Caco-2 (cell line): ENCODE data around the gene PTK7. TPM values are rescaled to one million over a fixed set of nuclear protein-coding genes. Genes with fewer than 3 reads are reported as not detected.

Experiments used
- BruUV-seq: library from RNA; stranded (reverse); fragments of 400-500 nt; replicated peaks from 2 replicates; lab custom pipeline; 2021; lab: Mats Ljungman, UMichigan
- CTCF ChIA-PET: fragments of 300-600 bp; sonication (Branson Sonifier 250); formaldehyde crosslinking; loops from one replicate; lab custom pipeline; 2022; ENCODE audit warnings: antibody characterized with exemption; lab: Charles Lee
- POLR2A ChIA-PET: fragments of 300-600 bp; sonication (Branson Sonifier 250); formaldehyde crosslinking; loops from one replicate; lab custom pipeline; 2022; ENCODE audit warnings: antibody characterized with exemption; lab: Charles Lee
- DNase-seq, 2 experiments: peaks; one replicate each; pipeline versions ENCODE4 v3.0.0 to v3.0.0-alpha.2; 2020 to 2022
- H3K27me3 ChIP-seq: replicated peaks from 2 replicates; pipeline ENCODE4 v1.6.0; 2011; ENCODE audit warnings: low read length; ENCODE audit not compliant: control insufficient read depth, insufficient read depth
- H3K36me3 ChIP-seq: 2 replicates; pipeline ENCODE4 v1.5.1; 2011; ENCODE audit warnings: low read length; ENCODE audit not compliant: control insufficient read depth, insufficient read depth
- H3K4me1 ChIP-seq: fragments of 250-450 bp; sonication (Bioruptor Pico); 2 replicates; pipeline ENCODE4 v1.5.1; 2020; ENCODE audit warnings: mild to moderate bottlenecking
- H3K4me3 ChIP-seq: 2 replicates; pipeline ENCODE4 v1.5.1; 2011; ENCODE audit warnings: low read depth, mild to moderate bottlenecking, control low read depth, low read length
- H3K9me3 ChIP-seq: fragments of 250-450 bp; sonication (Bioruptor Pico); 2 replicates; pipeline ENCODE4 v1.5.1; 2020; ENCODE audit warnings: mild to moderate bottlenecking, moderate library complexity
- H3K27ac Mint-ChIP-seq: one replicate; pipeline ENCODE4 v1.8.0; 2022; ENCODE audit warnings: mixed read lengths; ENCODE audit not compliant: unreplicated experiment
- H3K27me3 Mint-ChIP-seq: one replicate; pipeline ENCODE4 v1.8.0; 2022; ENCODE audit warnings: mixed read lengths; ENCODE audit not compliant: insufficient read depth, unreplicated experiment
- H3K36me3 Mint-ChIP-seq: one replicate; pipeline ENCODE4 v1.8.0; 2022; ENCODE audit warnings: mild to moderate bottlenecking, mixed read lengths; ENCODE audit not compliant: insufficient read depth, unreplicated experiment
- H3K4me1 Mint-ChIP-seq: one replicate; pipeline ENCODE4 v1.8.0; 2022; ENCODE audit warnings: low read depth, mixed read lengths; ENCODE audit not compliant: unreplicated experiment
- H3K4me3 Mint-ChIP-seq: one replicate; pipeline ENCODE4 v1.8.0; 2022; ENCODE audit warnings: mild to moderate bottlenecking, moderate library complexity, mixed read lengths; ENCODE audit not compliant: unreplicated experiment
- H3K9me3 Mint-ChIP-seq: one replicate; pipeline ENCODE4 v1.8.0; 2022; ENCODE audit warnings: mixed read lengths; ENCODE audit not compliant: unreplicated experiment
- intact Hi-C: fragments of 100-400 bp; cut with micrococcal nuclease; formaldehyde crosslinking; loops from one replicate; pipeline ENCODE4 v1.10.0; 2022; ENCODE audit not compliant: unreplicated experiment
- total RNA-seq: library from RNA; stranded (reverse); gene quantifications from 2 replicates; pipeline ENCODE4 v1.2.3, GENCODE V29; 2022
- TF ChIP-seq, protein P1 (sequence below), 2 experiments: fragments of 200-600 bp in 1 of 2; IDR thresholded peaks; 1 replicate in 1 of 2; 2 replicates in 1 of 2; pipeline versions ENCODE4 v1.5.1 to v1.8.0; 2011 to 2022; ENCODE audit warnings: antibody characterized with exemption in 1 of 2, control low read depth in 1 of 2, inconsistent platforms in 1 of 2, low read depth in 1 of 2, low read length in 1 of 2, mild to moderate bottlenecking in 1 of 2, moderate library complexity in 1 of 2; ENCODE audit not compliant: insufficient read depth in 1 of 2, severe bottlenecking in 1 of 2, unreplicated experiment in 1 of 2

The PTK7 gene
- total RNA-seq, 1 experiment from 2014 or later, result 180 TPM

DNA sequence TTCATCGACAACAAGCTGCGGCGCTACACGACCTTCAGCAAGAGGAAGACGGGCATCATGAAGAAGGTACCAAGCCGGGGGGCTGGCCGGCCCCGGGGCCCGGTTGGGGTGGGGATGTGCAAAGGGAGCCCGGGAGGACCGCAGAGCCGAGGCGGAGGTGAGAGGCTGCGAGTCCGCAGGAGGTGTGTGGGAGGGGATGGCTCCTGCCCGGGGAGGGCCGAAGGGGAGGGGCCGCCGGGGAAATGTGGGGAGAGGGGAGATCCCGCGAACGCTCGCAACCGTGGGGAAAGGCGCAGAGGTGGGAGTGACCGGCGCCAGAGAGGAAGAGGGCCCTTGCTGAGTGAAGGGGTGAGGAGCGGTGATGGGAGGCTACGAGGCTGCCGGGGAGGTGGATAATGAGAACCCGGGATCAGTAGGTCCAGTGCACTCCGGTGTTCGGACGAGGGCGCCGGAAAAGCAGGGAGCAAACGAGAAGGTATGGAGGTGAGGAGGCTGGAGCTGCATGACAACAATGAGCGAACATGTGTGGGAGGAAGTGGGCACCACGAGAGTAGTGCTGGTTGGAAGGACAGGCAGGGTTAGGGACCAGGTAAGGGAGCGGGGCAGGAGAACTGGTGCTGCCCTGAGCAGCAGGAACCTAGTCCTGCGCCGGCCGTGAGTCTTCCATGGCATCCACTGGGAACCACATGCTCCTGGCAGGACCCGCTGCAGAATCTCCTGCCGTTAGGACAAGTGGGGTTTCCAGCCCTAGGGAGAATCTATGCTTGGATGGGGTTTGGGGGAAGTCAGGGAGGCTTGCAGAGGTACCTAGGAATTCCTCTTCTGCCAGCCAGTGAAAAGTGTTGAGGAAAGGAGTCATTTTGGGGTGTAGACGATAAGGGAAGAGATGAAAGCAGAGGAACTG, 96.2 kb downstream of the PTK7 start:
- DNase-seq, result peak; percentile 54 to 60
- H3K27ac Mint-ChIP-seq, result peak overlapping the region; percentile 83
- ChIA-PET POLR2A (interaction anchor here (0.5 to 1.0 kb wide), 3 partner anchors 8 to 29 kb away, joined by 3 to 5 read pairs (median 4); partner anchors contain the start of gene CUL9), CTCF (interaction anchor here (0.6 to 1.2 kb wide), 4 partner anchors 10 to 158 kb away, joined by 3 to 5 read pairs (median 4); partner anchors contain the start of genes CUL9, KLHDC3 and MEA1)
- Histone ChIP-seq H3K9me3 (no peaks in the 10 kb centered on the region), H3K4me1 (peaks cover 25% of the 10 kb centered on the region; the same call in 1 of the 2 replicates), H3K36me3 (peaks cover 3% of the 10 kb centered on the region), H3K27me3 (no peaks in the 10 kb centered on the region), H3K4me3 (peak overlapping the region; percentile 95)
- no TSS peak for BruUV-seq
- H3K9me3 Mint-ChIP-seq, result no peaks in the 10 kb centered on the region
- intact Hi-C loops, result loop anchor here (5.0 kb wide), 2 partner anchors 55 to 195 kb away; partner anchors contain the start of genes DNPH1 and ZNF318
- peak overlapping the region; percentile 98 for H3K4me3 Mint-ChIP-seq
- H3K4me1 Mint-ChIP-seq, result peaks cover 12% of the 10 kb centered on the region
- H3K36me3 Mint-ChIP-seq, result peaks cover 51% of the 10 kb centered on the region
- H3K27me3 Mint-ChIP-seq, result no peaks in the 10 kb centered on the region
- TF ChIP-seq, protein P1, sequence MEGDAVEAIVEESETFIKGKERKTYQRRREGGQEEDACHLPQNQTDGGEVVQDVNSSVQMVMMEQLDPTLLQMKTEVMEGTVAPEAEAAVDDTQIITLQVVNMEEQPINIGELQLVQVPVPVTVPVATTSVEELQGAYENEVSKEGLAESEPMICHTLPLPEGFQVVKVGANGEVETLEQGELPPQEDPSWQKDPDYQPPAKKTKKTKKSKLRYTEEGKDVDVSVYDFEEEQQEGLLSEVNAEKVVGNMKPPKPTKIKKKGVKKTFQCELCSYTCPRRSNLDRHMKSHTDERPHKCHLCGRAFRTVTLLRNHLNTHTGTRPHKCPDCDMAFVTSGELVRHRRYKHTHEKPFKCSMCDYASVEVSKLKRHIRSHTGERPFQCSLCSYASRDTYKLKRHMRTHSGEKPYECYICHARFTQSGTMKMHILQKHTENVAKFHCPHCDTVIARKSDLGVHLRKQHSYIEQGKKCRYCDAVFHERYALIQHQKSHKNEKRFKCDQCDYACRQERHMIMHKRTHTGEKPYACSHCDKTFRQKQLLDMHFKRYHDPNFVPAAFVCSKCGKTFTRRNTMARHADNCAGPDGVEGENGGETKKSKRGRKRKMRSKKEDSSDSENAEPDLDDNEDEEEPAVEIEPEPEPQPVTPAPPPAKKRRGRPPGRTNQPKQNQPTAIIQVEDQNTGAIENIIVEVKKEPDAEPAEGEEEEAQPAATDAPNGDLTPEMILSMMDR (IDR thresholded peaks at IDR 0.05; ENCODE audit: insufficient read depth in 1 of 2, low read depth in 1 of 2, low read length in 1 of 2, severe bottlenecking in 1 of 2, unreplicated experiment in 1 of 2), result no peak

DNA sequence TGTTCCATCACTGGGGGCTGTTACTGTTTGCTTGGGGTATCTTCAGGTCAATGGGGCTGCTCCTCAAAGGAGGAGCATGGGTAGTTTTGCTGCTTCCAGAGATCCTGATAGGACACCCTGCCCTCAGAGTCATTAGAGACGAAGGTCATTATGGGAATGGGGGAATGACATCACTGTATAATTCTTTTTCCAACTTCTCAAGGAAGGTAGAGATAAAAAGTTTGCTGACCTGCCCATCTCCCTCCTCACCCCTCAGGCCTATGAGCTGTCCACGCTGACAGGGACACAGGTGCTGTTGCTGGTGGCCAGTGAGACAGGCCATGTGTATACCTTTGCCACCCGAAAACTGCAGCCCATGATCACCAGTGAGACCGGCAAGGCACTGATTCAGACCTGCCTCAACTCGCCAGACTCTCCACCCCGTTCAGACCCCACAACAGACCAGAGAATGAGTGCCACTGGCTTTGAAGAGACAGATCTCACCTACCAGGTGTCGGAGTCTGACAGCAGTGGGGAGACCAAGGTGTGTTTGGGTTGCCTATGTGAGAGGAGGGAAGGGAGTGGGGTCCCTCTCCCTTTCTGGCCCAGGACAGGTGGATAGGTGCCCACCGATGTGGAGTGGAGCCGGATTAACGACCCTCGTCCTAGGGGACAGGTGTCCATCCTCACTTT, 97.6 kb downstream of the PTK7 start:
- no peaks in the 10 kb centered on the region for H3K9me3 Mint-ChIP-seq
- no peaks in the 10 kb centered on the region for H3K9me3 ChIP-seq
- no peak overlapping the region for H3K27ac Mint-ChIP-seq
- no peak for DNase-seq
- H3K4me3 Mint-ChIP-seq, result no peak overlapping the region
- ChIA-PET CTCF (no interaction called here), POLR2A (interaction anchor here (0.5 kb wide), 2 partner anchors 8 to 160 kb away, joined by 3 read pairs; partner anchors contain the start of genes CUL9, KLHDC3 and MEA1)
- intact Hi-C loops, result loop anchor here (5.0 kb wide), 2 partner anchors 54 to 194 kb away; partner anchors contain the start of genes DNPH1 and ZNF318
- no TSS peak for BruUV-seq
- no peaks in the 10 kb centered on the region for H3K27me3 ChIP-seq
- peaks cover 62% of the 10 kb centered on the region for H3K36me3 Mint-ChIP-seq
- TF ChIP-seq, protein P1 (IDR thresholded peaks at IDR 0.05; ENCODE audit: insufficient read depth in 1 of 2, low read depth in 1 of 2, low read length in 1 of 2, severe bottlenecking in 1 of 2, unreplicated experiment in 1 of 2), result no peak
- H3K4me1 Mint-ChIP-seq, result peaks cover 12% of the 10 kb centered on the region
- no peak overlapping the region for H3K4me3 ChIP-seq
- peaks cover 3% of the 10 kb centered on the region for H3K36me3 ChIP-seq
- peaks cover 25% of the 10 kb centered on the region; the same call in 1 of the 2 replicates for H3K4me1 ChIP-seq
- no peaks in the 10 kb centered on the region for H3K27me3 Mint-ChIP-seq
